GM18517 (cell line): ENCODE results near the gene ZCCHC7.

Source experiments
- ATAC-seq: cut with Tn5 transposase; IDR thresholded peaks from one replicate; pipeline ENCODE4 v1.9.1; 2021; ENCODE audit warnings: mild to moderate bottlenecking, moderate library complexity; ENCODE audit not compliant: unreplicated experiment

The ZCCHC7 gene

DNA sequence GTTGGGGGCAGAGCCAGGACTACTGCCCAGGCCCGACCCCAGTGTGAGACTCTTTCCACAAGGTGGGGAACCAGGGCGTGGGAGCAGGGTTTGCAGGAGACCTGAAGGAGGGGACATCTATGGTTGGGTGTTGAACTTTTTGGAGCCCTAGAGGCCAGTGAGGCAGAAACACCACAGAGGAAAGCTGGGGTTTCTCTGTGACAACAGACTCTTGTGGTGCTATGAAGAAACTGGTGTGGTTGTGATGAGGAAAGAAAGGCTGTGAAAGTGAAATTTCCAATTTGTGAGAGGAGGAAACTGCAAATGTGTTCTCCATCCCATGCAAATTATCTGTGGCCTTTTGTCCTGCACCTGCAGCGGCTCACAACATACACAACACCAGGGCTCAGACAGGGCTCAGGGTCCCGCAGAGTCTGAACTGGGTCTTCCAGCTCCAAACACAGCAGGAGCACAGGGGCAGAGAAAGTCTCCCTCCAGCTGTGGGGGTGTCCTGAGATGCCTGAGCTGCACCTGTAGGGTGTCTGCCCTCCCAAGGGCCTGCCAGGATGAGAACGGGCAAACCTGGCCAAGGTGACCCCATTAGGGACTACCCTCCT is 250.7 kb downstream of the ZCCHC7 start:
- peak; percentile 76 for ATAC-seq

DNA sequence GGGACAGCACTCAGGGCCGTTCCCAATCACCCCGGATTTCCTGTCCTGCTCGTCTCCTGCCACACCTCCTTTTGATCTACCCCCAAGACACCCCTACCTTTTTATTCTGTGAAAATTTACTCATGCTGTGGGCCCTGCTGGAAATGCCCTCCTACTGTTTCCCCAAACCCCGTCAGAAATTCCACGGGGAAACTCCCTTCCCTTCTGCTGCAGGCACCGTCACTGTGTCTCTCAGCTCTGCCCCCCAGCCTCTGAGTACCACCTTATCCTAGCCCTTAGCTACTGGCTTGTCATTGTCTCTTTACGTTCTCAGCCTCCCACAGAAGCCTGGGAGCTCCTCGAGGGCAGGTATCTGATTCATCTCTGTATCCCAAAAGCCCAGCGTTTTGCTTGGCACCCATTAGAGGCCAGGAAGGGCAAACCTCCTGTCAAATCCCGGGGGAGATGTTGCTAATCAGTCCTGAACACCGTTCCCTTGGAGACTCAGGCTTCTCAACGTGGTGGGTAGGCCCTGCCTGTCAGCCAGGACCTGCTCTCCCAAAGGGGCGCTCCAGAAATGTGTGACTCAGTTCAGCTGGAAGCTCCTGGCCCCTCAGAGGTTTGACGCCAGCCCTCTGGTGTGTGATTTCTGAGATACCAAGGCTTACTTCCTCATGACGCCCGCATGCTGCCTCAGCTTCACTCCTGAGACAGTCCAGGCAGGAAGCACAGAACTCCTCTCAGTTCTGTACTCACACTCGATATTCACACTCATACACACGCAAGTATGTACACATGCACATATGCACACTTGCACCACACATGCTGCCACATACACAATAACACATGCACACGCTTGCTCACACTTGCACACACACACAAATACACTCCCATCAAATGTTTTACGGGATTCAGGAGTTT is 251.4 kb downstream of the ZCCHC7 start:
- ATAC-seq, result peak; percentile 0

DNA sequence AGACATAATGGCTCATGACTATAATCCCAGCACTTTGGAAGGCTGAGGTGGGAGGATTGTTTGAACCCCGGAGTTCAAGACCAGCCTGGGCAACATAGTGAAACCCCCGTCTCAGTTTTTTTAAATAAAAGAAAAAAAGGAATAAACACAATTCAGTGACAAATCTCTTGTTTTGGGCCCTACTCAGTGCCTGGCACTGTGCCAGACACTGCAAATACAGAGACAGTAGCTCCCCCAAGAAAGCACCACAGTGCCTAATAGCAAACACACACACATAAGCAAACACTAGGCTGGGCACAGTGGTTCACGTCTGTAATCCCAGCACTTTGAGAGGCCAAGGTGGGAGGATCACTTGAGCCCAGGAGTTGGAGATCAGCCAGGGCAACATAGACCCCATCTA is 252.5 kb downstream of the ZCCHC7 start:
- ATAC-seq, result no peak

- no peak for ATAC-seq
Measured at GRCh38 chr9:37373621-37374020, 253.2 kb downstream of the ZCCHC7 start.

GRCh38 chr9:37374892-37375291 is 254.5 kb downstream of the ZCCHC7 start:
- ATAC-seq, result peak; percentile 29

GRCh38 chr9:37377688-37378612 is 257.6 kb downstream of the ZCCHC7 start:
- ATAC-seq, result no peak

- no peak for ATAC-seq
Measured at GRCh38 chr9:37378613-37379004, 258.2 kb downstream of the ZCCHC7 start.

DNA sequence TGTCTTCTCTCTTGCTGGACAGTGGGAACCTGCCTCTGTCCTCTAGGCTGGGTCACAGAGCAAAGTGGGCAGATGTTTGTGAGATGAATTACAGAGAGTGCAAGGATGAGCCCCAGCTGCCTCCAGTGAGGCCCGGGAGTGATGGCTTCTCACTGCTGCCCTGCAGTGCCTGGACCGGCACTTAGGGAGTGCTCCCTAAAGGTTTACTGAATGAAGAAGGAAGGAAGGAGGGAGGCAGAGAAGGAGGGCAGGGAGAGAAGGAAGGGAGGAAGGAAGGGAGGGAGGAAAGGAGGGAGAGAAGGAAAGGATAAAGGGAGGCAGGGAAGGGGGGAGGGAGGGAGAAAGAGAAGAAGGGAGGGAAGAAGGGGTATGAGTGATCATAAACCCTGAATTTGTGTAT is 259.5 kb downstream of the ZCCHC7 start:
- ATAC-seq, result no peak

DNA sequence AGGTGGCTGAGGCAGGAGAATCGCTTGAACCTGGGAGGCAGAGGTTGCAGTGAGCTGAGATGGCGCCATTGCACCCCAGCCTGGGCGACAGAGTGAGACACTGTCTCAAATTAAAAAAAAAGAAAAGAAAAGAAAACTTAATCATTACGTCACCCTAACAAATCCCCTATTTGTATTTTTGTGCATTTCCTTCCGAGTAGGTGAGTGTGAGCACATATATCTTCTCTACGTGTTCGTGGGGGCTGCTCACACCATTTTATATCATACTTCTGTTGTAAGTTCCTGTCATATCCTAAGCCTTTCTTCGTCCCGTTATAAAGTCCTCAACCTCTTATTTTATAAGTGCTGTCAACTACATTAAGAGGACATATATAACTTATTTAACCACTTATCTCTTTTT is 260.2 kb downstream of the ZCCHC7 start:
- no peak for ATAC-seq

DNA sequence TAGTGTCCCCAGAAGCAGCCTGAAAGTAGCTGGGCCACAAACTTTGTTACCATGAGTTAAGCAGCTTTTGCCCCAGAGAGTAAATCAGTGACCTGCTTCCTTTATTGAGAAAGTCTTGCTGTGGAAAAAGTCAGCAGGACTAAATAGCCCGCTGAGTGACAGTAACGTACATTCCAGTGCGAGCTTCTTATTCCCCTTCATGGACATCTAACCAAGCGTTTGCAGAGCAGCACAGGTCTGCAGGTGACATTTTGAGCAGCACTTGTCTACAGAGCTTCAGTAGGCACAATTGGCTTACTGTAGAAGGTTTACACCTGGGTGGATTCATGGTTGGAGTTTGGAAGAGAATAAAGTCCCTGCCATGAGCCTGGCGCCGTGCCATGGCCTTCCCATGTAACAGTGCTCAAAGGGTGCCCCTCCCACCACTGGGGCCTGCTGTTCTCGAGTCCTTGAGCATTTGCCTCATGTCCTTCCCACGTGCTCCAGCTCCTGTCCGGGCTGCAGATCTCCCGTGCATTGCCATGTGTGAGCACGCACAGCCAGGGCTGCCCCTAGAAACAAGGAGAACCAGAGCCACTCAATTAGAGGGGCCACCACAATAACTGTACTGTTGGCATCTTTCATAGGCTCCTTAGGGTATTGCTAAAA is 260.8 kb downstream of the ZCCHC7 start:
- ATAC-seq, result no peak

GRCh38 chr9:37382161-37382981 is 262.0 kb downstream of the ZCCHC7 start:
- ATAC-seq, result peak; percentile 52

DNA sequence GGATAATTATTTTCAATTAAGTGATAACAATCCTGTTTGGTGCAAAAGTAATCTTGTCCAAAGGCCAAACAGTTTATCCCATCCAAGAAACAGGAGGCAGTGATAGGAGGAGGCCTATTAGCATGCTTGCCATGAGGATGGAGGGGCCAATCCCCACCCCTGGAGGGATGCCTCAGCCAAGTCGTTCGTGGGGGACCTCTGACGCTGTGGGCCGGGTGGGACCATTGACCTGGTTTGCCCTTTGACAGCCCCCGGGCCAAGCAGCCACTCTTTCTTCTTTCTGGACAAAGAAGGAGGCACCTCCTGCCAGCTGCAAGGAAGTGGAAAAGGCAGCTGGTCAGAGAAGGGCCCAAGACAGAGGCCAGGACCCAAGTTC is 262.6 kb downstream of the ZCCHC7 start:
- ATAC-seq, result peak; percentile 13

- no peak for ATAC-seq
Measured at GRCh38 chr9:37383393-37383792, 263.0 kb downstream of the ZCCHC7 start.

GRCh38 chr9:37383876-37384746 is 263.7 kb downstream of the ZCCHC7 start:
- ATAC-seq, result no peak

GRCh38 chr9:37385286-37385685 is 264.9 kb downstream of the ZCCHC7 start:
- no peak for ATAC-seq

DNA sequence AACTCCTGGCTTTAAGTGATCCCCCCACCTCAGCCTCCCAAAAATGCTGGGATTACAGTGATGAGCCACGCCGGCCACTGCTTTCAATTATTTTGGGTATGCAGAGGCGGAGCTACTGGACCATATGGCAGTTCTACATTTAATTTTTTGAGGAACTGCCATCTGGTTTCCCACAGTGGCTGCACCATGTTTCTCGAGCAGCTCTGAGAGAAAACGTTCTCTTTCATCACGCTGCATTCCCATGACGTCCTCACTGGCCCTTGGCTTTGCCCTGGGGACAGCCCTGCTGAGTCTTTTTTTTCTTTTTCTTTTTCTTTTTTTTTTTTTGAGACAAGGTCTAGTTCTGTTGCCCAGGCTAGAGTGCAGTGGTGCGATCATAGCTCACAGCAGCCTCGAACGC is 266.6 kb downstream of the ZCCHC7 start:
- no peak for ATAC-seq

- peak; percentile 90 for ATAC-seq
Measured at GRCh38 chr9:37390759-37391158, 270.4 kb downstream of the ZCCHC7 start.

GRCh38 chr9:37392272-37392671 is 271.9 kb downstream of the ZCCHC7 start:
- ATAC-seq, result no peak

DNA sequence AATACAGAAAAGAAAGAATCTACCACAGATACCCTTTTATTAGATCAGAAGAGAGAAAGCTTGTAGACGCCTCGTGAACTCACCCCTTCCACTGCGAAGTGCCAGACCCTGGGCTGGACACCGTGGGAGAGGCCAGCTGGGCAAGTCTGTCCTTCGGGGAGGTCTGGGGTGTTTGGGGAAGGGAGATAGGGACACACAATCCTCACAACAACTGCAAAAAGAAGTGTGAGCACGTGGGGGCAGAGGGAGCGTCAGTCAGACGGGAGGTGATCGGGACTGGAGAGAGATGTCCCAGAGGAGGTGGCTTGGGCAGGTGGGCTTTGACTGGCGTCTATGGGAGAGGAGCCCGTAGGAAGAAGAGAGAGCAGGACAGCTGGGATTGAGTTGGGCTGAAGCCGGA is 274.9 kb downstream of the ZCCHC7 start:
- no peak for ATAC-seq
